GM10248 (cell line): ENCODE data around the gene HSPA14.
"Not testable (repeated sequence)": the region's sequence is repeated elsewhere in the genome, so short reads cannot be mapped to it uniquely, and the experiment has no call there.

Experiments
- CTCF ChIA-PET: fragments of 300-600 bp; sonication (Branson Sonifier 250); formaldehyde crosslinking; extraction: SDS; loops from one replicate; lab custom pipeline; 2021; ENCODE audit warnings: antibody characterized with exemption; lab: Yijun Ruan, JAX
- POLR2A ChIA-PET: fragments of 350-650 bp; sonication (Branson Sonifier 250); formaldehyde crosslinking; extraction: SDS; loops from one replicate; lab custom pipeline; 2020; ENCODE audit warnings: antibody characterized with exemption; lab: Yijun Ruan, JAX
- DNase-seq: peaks from one replicate; pipeline ENCODE4 v3.0.0; 2012; ENCODE audit errors: extremely low spot score
- CTCF ChIP-seq: IDR thresholded peaks from 2 replicates; pipeline ENCODE4 v1.5.1; 2012; ENCODE audit warnings: mild to moderate bottlenecking, low read depth; ENCODE audit errors: extremely low read depth, missing control alignments, control extremely low read depth

The HSPA14 gene

GRCh38 chr10:14810969-14811953, 26.8 kb upstream of the HSPA14 start:
- POLR2A ChIA-PET: no interaction called here
- no peak for DNase-seq
- CTCF ChIA-PET: interaction anchor here (1.3 to 3.4 kb wide), 2 partner anchors 12 to 25 kb away, joined by 3 to 17 read pairs; no protein-coding TSS in a partner anchor
- TF ChIP-seq CTCF: no peak

- CTCF ChIA-PET: interaction anchor here (3.4 kb wide), 1 partner anchor 11 kb away, joined by 17 read pairs; no protein-coding TSS in a partner anchor
- TF ChIP-seq CTCF: no peak
- POLR2A ChIA-PET: no interaction called here
- no peak for DNase-seq
These were observed 25.8 kb upstream of the HSPA14 start for GRCh38 chr10:14812271-14812670.

- TF ChIP-seq CTCF: no peak
- ChIA-PET CTCF (interaction anchor here (1.6 kb wide), 1 partner anchor 15 kb away, joined by 5 read pairs; no protein-coding TSS in a partner anchor), POLR2A (no interaction called here)
- DNase-seq: no peak
These were observed 22.4 kb upstream of the HSPA14 start for GRCh38 chr10:14815681-14816080.

GRCh38 chr10:14816717-14817116, 21.4 kb upstream of the HSPA14 start:
- POLR2A ChIA-PET, DNase-seq, CTCF ChIA-PET: not testable (repeated sequence)

GRCh38 chr10:14820010-14820774, 17.9 kb upstream of the HSPA14 start:
- CTCF ChIA-PET: interaction anchor here (1.8 kb wide), 1 partner anchor 283 kb away, joined by 4 read pairs; no protein-coding TSS in a partner anchor
- POLR2A ChIA-PET: no interaction called here
- TF ChIP-seq CTCF: no peak
- no peak for DNase-seq

- CTCF ChIA-PET: no interaction called here
- no peak for TF ChIP-seq CTCF
- DNase-seq: no peak
- POLR2A ChIA-PET: no interaction called here
These were observed 17.3 kb upstream of the HSPA14 start for GRCh38 chr10:14820775-14821154.
